Panc1 (cell line): Measurements from ENCODE around the gene EFNA5. TPM values are rescaled to one million over a fixed set of nuclear protein-coding genes. Genes with fewer than 3 reads are reported as not detected.

Experiments
- ATAC-seq: fragments of 200-7000 bp; cut with Tn5 transposase; 2 replicates; pipeline ENCODE4 v1.9.1; 2020; ENCODE audit warnings: mild to moderate bottlenecking, moderate library complexity
- BruUV-seq: library from RNA; stranded (reverse); fragments of 400-500 nt; replicated peaks from 2 replicates; lab custom pipeline; 2021; lab: Mats Ljungman, UMichigan
- CTCF ChIA-PET: fragments of 300-600 bp; sonication (Branson Sonifier 250); formaldehyde crosslinking; loops from one replicate; lab custom pipeline; 2022; ENCODE audit warnings: antibody characterized with exemption; lab: Charles Lee
- POLR2A ChIA-PET: fragments of 300-600 bp; sonication (Branson Sonifier 250); formaldehyde crosslinking; loops from one replicate; lab custom pipeline; 2022; ENCODE audit warnings: antibody characterized with exemption; lab: Charles Lee
- DNase-seq: peaks from one replicate; pipeline ENCODE4 v3.0.0-alpha.2; 2010; ENCODE audit warnings: low read depth, low spot score
- H3K27ac ChIP-seq: 2 replicates; pipeline ENCODE4 v1.5.1; 2011; ENCODE audit warnings: mild to moderate bottlenecking, low read length, inconsistent platforms
- H3K27me3 ChIP-seq: fragments of 200-500 bp; sonication (Bioruptor generic); 2 replicates; pipeline ENCODE4 v1.6.0; 2014; ENCODE audit warnings: low read length, inconsistent platforms; ENCODE audit not compliant: control insufficient read depth, insufficient read depth
- H3K36me3 ChIP-seq: fragments of 200-500 bp; sonication (Bioruptor generic); 2 replicates; pipeline ENCODE4 v1.5.1; 2014; ENCODE audit warnings: inconsistent platforms, mild to moderate bottlenecking, low read length, moderate library complexity; ENCODE audit not compliant: control insufficient read depth, insufficient read depth
- H3K4me1 ChIP-seq: 2 replicates; pipeline ENCODE4 v1.5.1; 2011; ENCODE audit warnings: inconsistent platforms, mild to moderate bottlenecking, low read length, moderate library complexity; ENCODE audit not compliant: control insufficient read depth, insufficient read depth
- H3K4me3 ChIP-seq, 2 experiments: 2 replicates each; pipeline ENCODE4 v1.5.1; 2011 to 2012; ENCODE audit warnings: low read depth in 2 of 2, low read length in 2 of 2, mild to moderate bottlenecking in 2 of 2, inconsistent platforms in 1 of 2, moderate library complexity in 1 of 2
- H3K9me3 ChIP-seq: fragments of 200-500 bp; sonication (Bioruptor generic); 2 replicates; pipeline ENCODE4 v1.5.1; 2014; ENCODE audit warnings: low read depth, mild to moderate bottlenecking, inconsistent platforms, low read length, moderate library complexity; ENCODE audit not compliant: control insufficient read depth, insufficient read depth
- POLR2AphosphoS5 ChIP-seq: IDR thresholded peaks from 2 replicates; pipeline ENCODE4 v1.6.1; 2012; ENCODE audit warnings: mild to moderate bottlenecking, low read depth, low read length, moderate library complexity
- SIN3A ChIP-seq: IDR thresholded peaks from 2 replicates; pipeline ENCODE4 v1.6.1; 2012; ENCODE audit warnings: low read depth, mild to moderate bottlenecking, low read length, moderate library complexity, borderline replicate concordance; ENCODE audit not compliant: insufficient read depth
- TCF7L2 ChIP-seq: IDR thresholded peaks from 2 replicates; pipeline ENCODE4 v1.6.1; 2011; ENCODE audit warnings: mild to moderate bottlenecking, low read depth, low read length, inconsistent platforms
- in situ Hi-C: cut with HindIII; loops from 2 replicates; pipeline ENCODE4 v1.10.0; 2016; ENCODE audit warnings: low sequenced_read_pairs, low pct_unique_long_range_greater_than_20kb
- intact Hi-C: fragments of 100-400 bp; cut with micrococcal nuclease; formaldehyde crosslinking; loops from one replicate; pipeline ENCODE4 v1.10.0; 2022; ENCODE audit not compliant: unreplicated experiment
- total RNA-seq: library from RNA; stranded (reverse); gene quantifications from one replicate; pipeline ENCODE4 v1.2.1, GENCODE V29; 2021; ENCODE audit not compliant: unreplicated experiment
- TF ChIP-seq, protein P1 (sequence below), 2 experiments: IDR thresholded peaks; 2 replicates each; pipeline ENCODE4 v1.6.1; 2011 to 2012; ENCODE audit warnings: low read depth in 2 of 2, control low read depth in 1 of 2, low read length in 1 of 2, mild to moderate bottlenecking in 1 of 2, moderate library complexity in 1 of 2; ENCODE audit not compliant: insufficient read depth in 1 of 2
- TF ChIP-seq, protein P2 (sequence below): fragments of 450-650 bp; IDR thresholded peaks from 2 replicates; pipeline ENCODE4 v1.5.1; 2017; ENCODE audit warnings: mild to moderate bottlenecking

Gene EFNA5
- total RNA-seq, 1 experiment from 2014 or later = 30.5 TPM

DNA sequence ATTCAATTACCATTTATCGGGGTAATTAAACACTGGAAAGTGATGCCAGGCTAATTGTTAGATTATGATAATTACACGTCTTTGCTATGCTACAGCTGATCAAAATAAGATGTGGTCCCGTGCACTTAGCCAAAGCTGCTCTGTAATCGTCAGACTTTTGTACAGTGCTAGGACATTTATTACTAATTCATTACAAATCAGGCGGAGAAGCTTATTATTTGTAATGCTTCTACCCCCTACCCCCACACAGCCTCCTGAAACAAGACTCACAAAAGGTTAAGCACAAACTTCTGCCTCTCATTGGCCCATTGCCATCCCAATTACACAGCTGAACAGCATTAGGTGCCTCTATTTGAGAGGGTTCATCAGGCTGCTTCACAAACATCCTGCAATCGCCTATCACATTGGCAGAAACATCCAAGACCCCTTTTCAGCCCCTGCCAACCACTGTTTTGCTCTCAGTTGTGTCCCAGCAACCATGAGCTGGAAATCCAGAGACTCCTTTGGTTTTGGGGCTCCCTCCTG is 232.7 kb downstream of the EFNA5 start:
- TF ChIP-seq, protein P1, sequence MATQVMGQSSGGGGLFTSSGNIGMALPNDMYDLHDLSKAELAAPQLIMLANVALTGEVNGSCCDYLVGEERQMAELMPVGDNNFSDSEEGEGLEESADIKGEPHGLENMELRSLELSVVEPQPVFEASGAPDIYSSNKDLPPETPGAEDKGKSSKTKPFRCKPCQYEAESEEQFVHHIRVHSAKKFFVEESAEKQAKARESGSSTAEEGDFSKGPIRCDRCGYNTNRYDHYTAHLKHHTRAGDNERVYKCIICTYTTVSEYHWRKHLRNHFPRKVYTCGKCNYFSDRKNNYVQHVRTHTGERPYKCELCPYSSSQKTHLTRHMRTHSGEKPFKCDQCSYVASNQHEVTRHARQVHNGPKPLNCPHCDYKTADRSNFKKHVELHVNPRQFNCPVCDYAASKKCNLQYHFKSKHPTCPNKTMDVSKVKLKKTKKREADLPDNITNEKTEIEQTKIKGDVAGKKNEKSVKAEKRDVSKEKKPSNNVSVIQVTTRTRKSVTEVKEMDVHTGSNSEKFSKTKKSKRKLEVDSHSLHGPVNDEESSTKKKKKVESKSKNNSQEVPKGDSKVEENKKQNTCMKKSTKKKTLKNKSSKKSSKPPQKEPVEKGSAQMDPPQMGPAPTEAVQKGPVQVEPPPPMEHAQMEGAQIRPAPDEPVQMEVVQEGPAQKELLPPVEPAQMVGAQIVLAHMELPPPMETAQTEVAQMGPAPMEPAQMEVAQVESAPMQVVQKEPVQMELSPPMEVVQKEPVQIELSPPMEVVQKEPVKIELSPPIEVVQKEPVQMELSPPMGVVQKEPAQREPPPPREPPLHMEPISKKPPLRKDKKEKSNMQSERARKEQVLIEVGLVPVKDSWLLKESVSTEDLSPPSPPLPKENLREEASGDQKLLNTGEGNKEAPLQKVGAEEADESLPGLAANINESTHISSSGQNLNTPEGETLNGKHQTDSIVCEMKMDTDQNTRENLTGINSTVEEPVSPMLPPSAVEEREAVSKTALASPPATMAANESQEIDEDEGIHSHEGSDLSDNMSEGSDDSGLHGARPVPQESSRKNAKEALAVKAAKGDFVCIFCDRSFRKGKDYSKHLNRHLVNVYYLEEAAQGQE (IDR thresholded peaks at IDR 0.05; ENCODE audit: insufficient read depth in 1 of 2, low read depth in 2 of 2, low read length in 1 of 2) = no peak
- TF ChIP-seq TCF7L2 (no peak), POLR2AphosphoS5 (no peak), SIN3A (no peak)
- TF ChIP-seq, protein P2, sequence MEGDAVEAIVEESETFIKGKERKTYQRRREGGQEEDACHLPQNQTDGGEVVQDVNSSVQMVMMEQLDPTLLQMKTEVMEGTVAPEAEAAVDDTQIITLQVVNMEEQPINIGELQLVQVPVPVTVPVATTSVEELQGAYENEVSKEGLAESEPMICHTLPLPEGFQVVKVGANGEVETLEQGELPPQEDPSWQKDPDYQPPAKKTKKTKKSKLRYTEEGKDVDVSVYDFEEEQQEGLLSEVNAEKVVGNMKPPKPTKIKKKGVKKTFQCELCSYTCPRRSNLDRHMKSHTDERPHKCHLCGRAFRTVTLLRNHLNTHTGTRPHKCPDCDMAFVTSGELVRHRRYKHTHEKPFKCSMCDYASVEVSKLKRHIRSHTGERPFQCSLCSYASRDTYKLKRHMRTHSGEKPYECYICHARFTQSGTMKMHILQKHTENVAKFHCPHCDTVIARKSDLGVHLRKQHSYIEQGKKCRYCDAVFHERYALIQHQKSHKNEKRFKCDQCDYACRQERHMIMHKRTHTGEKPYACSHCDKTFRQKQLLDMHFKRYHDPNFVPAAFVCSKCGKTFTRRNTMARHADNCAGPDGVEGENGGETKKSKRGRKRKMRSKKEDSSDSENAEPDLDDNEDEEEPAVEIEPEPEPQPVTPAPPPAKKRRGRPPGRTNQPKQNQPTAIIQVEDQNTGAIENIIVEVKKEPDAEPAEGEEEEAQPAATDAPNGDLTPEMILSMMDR = no peak
- BruUV-seq = no TSS peak
- POLR2A ChIA-PET = no interaction called here
- no peaks in the 10 kb centered on the region for H3K36me3 ChIP-seq
- intact Hi-C loops (loop anchor here (5.0 kb wide), 1 partner anchor 134 kb away; no protein-coding TSS in a partner anchor), in situ Hi-C loops (no loop called here)
- ATAC-seq (no peak), DNase-seq (no peak)
- peaks cover 11% of the 10 kb centered on the region; the same call in 1 of the 2 replicates for H3K9me3 ChIP-seq
- no peaks in the 10 kb centered on the region for H3K27me3 ChIP-seq
- no peak overlapping the region for H3K4me3 ChIP-seq
- peaks cover 7% of the 10 kb centered on the region; the same call in 1 of the 2 replicates for H3K4me1 ChIP-seq
- CTCF ChIA-PET = interaction anchor here (0.7 kb wide), 1 partner anchor 196 kb away, joined by 4 read pairs; no protein-coding TSS in a partner anchor
- H3K27ac ChIP-seq = no peak overlapping the region

DNA sequence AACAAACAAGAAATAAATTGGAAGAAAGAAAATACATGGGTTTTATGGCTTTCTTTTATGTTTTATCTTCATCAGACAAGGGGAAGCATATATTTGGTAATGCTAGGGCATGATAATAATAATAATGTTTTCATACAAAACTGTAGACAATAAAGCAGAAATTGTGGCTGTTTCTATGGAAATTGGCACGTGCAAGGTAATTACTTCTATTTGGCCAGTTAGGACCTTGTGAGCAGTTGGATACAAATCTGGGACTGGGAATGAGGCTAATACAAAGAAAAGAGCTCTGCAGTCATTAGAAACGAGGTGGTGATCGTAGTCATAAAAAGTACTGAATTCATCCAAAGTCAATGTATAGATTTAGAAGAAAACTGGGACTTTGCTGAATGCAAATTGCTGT is 233.6 kb downstream of the EFNA5 start:
- in situ Hi-C loops = no loop called here
- Histone ChIP-seq H3K4me3 (no peak overlapping the region), H3K4me1 (peaks cover 15% of the 10 kb centered on the region), H3K9me3 (peaks cover 11% of the 10 kb centered on the region; the same call in 1 of the 2 replicates), H3K36me3 (no peaks in the 10 kb centered on the region), H3K27ac (no peak overlapping the region), H3K27me3 (no peaks in the 10 kb centered on the region)
- ATAC-seq (no peak), DNase-seq (no peak)
- no peak for TF ChIP-seq POLR2AphosphoS5
- TF ChIP-seq SIN3A = no peak
- no TSS peak for BruUV-seq
- intact Hi-C loops = loop anchor here (5.0 kb wide), 1 partner anchor 135 kb away; no protein-coding TSS in a partner anchor
- CTCF ChIA-PET = interaction anchor here (0.7 kb wide), 1 partner anchor 197 kb away, joined by 4 read pairs; no protein-coding TSS in a partner anchor
- POLR2A ChIA-PET = no interaction called here

DNA sequence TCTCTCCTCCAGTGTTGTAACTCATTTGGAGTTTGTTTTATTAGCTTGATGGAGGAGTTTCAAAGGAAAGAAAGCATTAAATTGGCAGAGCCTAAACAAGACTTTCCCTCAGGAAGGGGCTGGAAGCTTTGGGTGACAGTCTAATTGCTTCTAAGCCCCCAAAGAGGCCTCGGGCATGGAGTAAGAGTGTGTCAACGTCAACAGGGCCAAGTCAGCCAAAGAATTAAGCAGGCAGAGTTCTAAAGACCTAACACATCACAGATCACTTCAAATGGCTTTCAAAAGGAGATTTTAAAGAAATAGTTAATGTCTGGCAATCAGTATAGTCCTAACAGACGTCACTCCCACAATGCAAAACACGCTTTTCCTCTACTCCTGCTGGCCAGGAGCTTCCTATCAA is 234.5 kb downstream of the EFNA5 start:
- no peaks in the 10 kb centered on the region for H3K27me3 ChIP-seq
- ChIA-PET POLR2A (no interaction called here), CTCF (no interaction called here)
- H3K9me3 ChIP-seq = peaks cover 11% of the 10 kb centered on the region; the same call in 1 of the 2 replicates
- intact Hi-C loops (loop anchor here (5.0 kb wide), 1 partner anchor 136 kb away; no protein-coding TSS in a partner anchor), in situ Hi-C loops (no loop called here)
- DNase-seq (no peak), ATAC-seq (no peak)
- no peaks in the 10 kb centered on the region for H3K36me3 ChIP-seq
- BruUV-seq = no TSS peak
- no peak overlapping the region for H3K4me3 ChIP-seq
- peaks cover 24% of the 10 kb centered on the region for H3K4me1 ChIP-seq
- no peak for TF ChIP-seq TCF7L2
- TF ChIP-seq, protein P2 = no peak
- TF ChIP-seq, protein P1 (IDR thresholded peaks at IDR 0.05; ENCODE audit: insufficient read depth in 1 of 2, low read depth in 2 of 2, low read length in 1 of 2) = no peak
- TF ChIP-seq SIN3A = no peak
- TF ChIP-seq POLR2AphosphoS5 = no peak
- H3K27ac ChIP-seq = no peak overlapping the region
